ENCODE measurements around the gene HMCN1.

The HMCN1 gene

DNA sequence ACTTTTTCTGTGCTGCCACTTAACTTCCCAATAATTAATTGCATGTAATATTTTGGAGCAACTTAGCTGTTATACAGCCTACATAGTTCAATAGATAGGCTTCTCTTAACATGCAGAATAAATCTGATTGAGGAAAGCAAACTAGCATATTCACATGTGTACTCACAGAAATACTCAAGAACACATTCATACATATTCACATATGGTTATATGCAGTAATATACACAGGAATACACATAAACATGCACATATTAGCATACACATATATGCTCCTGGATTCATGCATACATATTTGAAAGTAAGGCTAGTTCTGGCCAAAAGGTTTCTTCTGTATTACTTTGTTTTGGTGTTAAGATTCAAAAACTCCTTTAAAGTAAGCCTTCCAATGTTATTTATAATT lies 73.1 kb downstream of the HMCN1 start:
- Histone ChIP-seq H3K27ac (ENCODE audit: low read length) (no peak overlapping the region), H3K4me1 (ENCODE audit: control insufficient read depth in 1 of 2, insufficient read depth in 2 of 2, low read length in 2 of 2) (peaks cover 0 to 4% of the 10 kb centered on the region in 2 donors), H3K36me3 (ENCODE audit: control insufficient read depth in 1 of 2, insufficient read depth in 2 of 2, low read length in 2 of 2) (no peaks in the 10 kb centered on the region), H3K4me3 (ENCODE audit: low read depth in 1 of 2, low read length in 2 of 2) (no peak overlapping the region), H3K27me3 (ENCODE audit: low read depth, low read length) (no peaks in the 10 kb centered on the region), H3K9me3 (ENCODE audit: control insufficient read depth in 1 of 2, low read length in 2 of 2) (no peaks in the 10 kb centered on the region)

GRCh38 chr1:185808631-185809030 lies 74.4 kb downstream of the HMCN1 start:
- H3K36me3 ChIP-seq (ENCODE audit: control insufficient read depth in 1 of 2, insufficient read depth in 2 of 2, low read length in 2 of 2), result no peaks in the 10 kb centered on the region
- no peak overlapping the region for H3K27ac ChIP-seq (ENCODE audit: low read length)
- H3K4me1 ChIP-seq (ENCODE audit: control insufficient read depth in 1 of 2, insufficient read depth in 2 of 2, low read length in 2 of 2), result peaks cover 0 to 4% of the 10 kb centered on the region in 2 donors
- no peaks in the 10 kb centered on the region for H3K9me3 ChIP-seq (ENCODE audit: control insufficient read depth in 1 of 2, low read length in 2 of 2)
- H3K27me3 ChIP-seq (ENCODE audit: low read depth, low read length), result no peaks in the 10 kb centered on the region
- H3K4me3 ChIP-seq (ENCODE audit: low read depth in 1 of 2, low read length in 2 of 2), result no peak overlapping the region

GRCh38 chr1:185811073-185811709 lies 77.0 kb downstream of the HMCN1 start:
- Histone ChIP-seq H3K27me3 (ENCODE audit: low read depth, low read length) (no peaks in the 10 kb centered on the region), H3K4me3 (ENCODE audit: low read depth in 1 of 2, low read length in 2 of 2) (no peak overlapping the region)

DNA sequence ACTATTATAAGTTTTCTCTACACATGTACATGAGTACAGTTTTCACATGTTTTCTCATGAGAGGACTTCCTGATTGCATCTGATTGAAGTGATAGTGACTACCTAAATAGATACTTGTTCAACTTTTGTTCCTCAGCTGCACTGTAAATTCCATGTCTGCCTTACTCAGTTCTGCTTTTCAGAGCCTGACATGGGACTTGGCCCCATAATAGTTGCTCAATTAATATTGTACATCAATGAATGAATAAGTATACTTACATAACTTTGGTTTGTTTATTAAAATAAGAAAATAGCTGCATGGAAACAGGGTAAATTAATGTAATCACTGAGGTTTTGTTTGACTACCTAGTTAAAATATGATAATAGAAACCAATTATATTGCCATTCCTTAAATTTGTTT lies 78.7 kb downstream of the HMCN1 start:
- Histone ChIP-seq H3K36me3 (ENCODE audit: control insufficient read depth in 1 of 2, insufficient read depth in 2 of 2, low read length in 2 of 2) (no peaks in the 10 kb centered on the region), H3K4me3 (ENCODE audit: low read depth in 1 of 2, low read length in 2 of 2) (no peak overlapping the region), H3K27me3 (ENCODE audit: low read depth, low read length) (no peaks in the 10 kb centered on the region), H3K27ac (ENCODE audit: low read length) (no peak overlapping the region), H3K9me3 (ENCODE audit: control insufficient read depth in 1 of 2, low read length in 2 of 2) (no peaks in the 10 kb centered on the region), H3K4me1 (ENCODE audit: control insufficient read depth in 1 of 2, insufficient read depth in 2 of 2, low read length in 2 of 2) (peaks cover 0 to 4% of the 10 kb centered on the region in 2 donors)

More at GRCh38 chr1:185811073-185811709, 77.0 kb downstream of the HMCN1 start:
- no peaks in the 10 kb centered on the region for H3K9me3 ChIP-seq (ENCODE audit: control insufficient read depth in 1 of 2, low read length in 2 of 2)
- no peak overlapping the region for H3K27ac ChIP-seq (ENCODE audit: low read length)
- peaks cover 0 to 4% of the 10 kb centered on the region in 2 donors for H3K4me1 ChIP-seq (ENCODE audit: control insufficient read depth in 1 of 2, insufficient read depth in 2 of 2, low read length in 2 of 2)
- no peaks in the 10 kb centered on the region for H3K36me3 ChIP-seq (ENCODE audit: control insufficient read depth in 1 of 2, insufficient read depth in 2 of 2, low read length in 2 of 2)

GRCh38 chr1:185813401-185813979 lies 79.3 kb downstream of the HMCN1 start:
- no peak overlapping the region for H3K27ac ChIP-seq (ENCODE audit: low read length)
- H3K36me3 ChIP-seq (ENCODE audit: control insufficient read depth in 1 of 2, insufficient read depth in 2 of 2, low read length in 2 of 2), result no peaks in the 10 kb centered on the region
- H3K9me3 ChIP-seq (ENCODE audit: control insufficient read depth in 1 of 2, low read length in 2 of 2), result no peaks in the 10 kb centered on the region
- H3K4me3 ChIP-seq (ENCODE audit: low read depth in 1 of 2, low read length in 2 of 2), result no peak overlapping the region
- peaks cover 0 to 4% of the 10 kb centered on the region in 2 donors for H3K4me1 ChIP-seq (ENCODE audit: control insufficient read depth in 1 of 2, insufficient read depth in 2 of 2, low read length in 2 of 2)
- no peaks in the 10 kb centered on the region for H3K27me3 ChIP-seq (ENCODE audit: low read depth, low read length)

DNA sequence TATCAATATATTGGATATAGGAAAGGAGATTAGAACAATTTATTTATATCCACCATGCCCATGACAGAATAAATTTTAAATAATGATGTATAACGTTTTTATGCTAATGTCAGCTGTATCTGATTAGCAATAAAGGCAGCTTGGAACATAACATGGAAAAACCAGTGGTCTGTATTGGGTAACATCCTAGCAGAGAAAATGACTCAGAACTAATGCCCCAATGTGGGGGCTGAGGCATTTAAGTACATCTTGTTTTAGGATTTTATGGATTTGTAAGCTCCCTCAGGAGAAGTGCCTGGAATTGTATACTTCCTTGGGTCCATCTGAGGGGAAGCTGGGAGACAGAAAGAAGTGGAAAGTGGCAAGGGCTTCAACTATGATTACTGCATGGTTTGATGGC lies 82.3 kb downstream of the HMCN1 start:
- no peaks in the 10 kb centered on the region for H3K4me1 ChIP-seq (ENCODE audit: control insufficient read depth in 1 of 2, insufficient read depth in 2 of 2, low read length in 2 of 2)
- no peak overlapping the region for H3K4me3 ChIP-seq (ENCODE audit: low read depth in 1 of 2, low read length in 2 of 2)
- no peaks in the 10 kb centered on the region for H3K9me3 ChIP-seq (ENCODE audit: control insufficient read depth in 1 of 2, low read length in 2 of 2)
- H3K27ac ChIP-seq (ENCODE audit: low read length), result no peak overlapping the region
- no peaks in the 10 kb centered on the region for H3K36me3 ChIP-seq (ENCODE audit: control insufficient read depth in 1 of 2, insufficient read depth in 2 of 2, low read length in 2 of 2)
- no peaks in the 10 kb centered on the region for H3K27me3 ChIP-seq (ENCODE audit: low read depth, low read length)

DNA sequence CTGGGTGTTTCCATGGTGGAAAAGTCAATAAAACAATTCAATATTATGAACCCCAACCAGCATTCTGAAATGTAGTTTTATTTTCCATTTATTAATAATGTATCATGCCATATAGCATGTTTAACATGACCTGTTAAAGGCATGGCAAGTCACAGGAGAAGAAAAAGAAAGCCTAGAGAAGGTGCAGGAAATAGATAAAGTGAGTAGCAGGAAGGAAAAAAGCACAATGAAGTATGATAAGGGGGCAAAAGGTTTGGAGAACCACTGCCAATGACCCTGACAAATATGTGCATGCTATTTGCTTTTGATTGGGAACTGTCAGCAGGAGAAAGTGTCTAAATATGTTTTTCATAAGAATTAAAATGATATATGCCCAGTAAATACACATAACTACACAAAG lies 85.6 kb downstream of the HMCN1 start:
- Histone ChIP-seq H3K27ac (ENCODE audit: low read length) (no peak overlapping the region), H3K27me3 (ENCODE audit: low read depth, low read length) (no peaks in the 10 kb centered on the region), H3K4me1 (ENCODE audit: control insufficient read depth in 1 of 2, insufficient read depth in 2 of 2, low read length in 2 of 2) (peaks cover 0 to 6% of the 10 kb centered on the region in 2 donors), H3K9me3 (ENCODE audit: control insufficient read depth in 1 of 2, low read length in 2 of 2) (no peaks in the 10 kb centered on the region), H3K36me3 (ENCODE audit: control insufficient read depth in 1 of 2, insufficient read depth in 2 of 2, low read length in 2 of 2) (no peaks in the 10 kb centered on the region), H3K4me3 (ENCODE audit: low read depth in 1 of 2, low read length in 2 of 2) (no peak overlapping the region)

DNA sequence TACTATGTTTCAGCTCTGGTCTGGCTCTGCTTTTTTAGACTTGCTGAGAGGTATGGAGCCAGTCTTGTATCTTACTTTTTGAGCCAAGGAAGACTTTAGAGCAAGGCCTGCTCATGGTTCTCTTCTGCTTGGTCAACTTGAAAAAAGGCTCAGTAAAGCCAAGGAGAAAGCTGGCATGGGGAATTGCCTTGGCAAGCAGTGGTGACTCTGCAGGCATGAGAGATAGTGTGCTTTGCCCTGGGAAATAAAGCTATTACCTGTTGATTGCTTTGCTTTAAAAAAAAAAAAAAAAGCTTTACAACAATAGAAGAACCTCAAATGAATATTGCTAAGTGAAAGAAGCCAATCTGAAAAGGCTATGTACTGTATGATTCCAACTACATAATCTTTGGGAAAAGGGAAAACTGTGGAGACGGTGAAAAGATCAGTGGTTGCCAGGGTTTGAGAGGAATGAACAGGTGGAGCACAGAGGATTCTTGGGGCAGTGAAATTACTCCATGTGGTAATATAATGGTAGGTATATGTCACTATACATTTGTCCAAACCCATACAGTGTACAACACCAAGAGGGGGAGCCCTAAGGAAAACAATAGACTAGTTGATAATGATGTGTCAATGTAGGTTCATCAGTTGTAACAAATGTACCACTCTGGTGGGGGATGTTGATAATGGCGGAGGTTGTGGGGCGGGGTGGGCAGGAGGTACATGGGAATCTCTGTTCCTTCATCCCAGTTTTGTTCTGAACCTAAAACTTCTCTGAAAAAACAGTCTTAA lies 87.6 kb downstream of the HMCN1 start:
- Histone ChIP-seq H3K9me3 (ENCODE audit: control insufficient read depth in 1 of 2, low read length in 2 of 2) (no peaks in the 10 kb centered on the region), H3K36me3 (ENCODE audit: control insufficient read depth in 1 of 2, insufficient read depth in 2 of 2, low read length in 2 of 2) (no peaks in the 10 kb centered on the region), H3K27ac (ENCODE audit: low read length) (no peak overlapping the region), H3K27me3 (ENCODE audit: low read depth, low read length) (no peaks in the 10 kb centered on the region), H3K4me1 (ENCODE audit: control insufficient read depth in 1 of 2, insufficient read depth in 2 of 2, low read length in 2 of 2) (peaks cover 0 to 6% of the 10 kb centered on the region in 2 donors), H3K4me3 (ENCODE audit: low read depth in 1 of 2, low read length in 2 of 2) (no peak overlapping the region)

DNA sequence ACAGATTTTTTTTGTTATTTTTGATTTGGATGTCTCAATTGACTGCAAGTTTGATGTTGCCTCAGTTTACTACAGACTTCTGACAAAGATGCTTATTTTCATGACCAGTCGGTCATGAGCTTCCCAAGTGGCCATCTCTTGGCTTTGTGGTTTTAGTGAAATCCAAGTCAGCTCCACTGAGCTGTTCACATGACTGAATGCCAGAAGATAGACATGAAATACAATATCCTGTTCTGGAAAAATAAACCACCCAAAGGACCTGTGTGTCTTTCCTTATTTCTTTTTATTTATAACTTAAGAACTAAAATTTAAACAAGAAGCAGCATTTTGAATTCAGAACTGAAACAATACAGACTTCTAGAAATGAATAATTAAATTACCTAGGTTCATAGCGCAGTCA lies 89.3 kb downstream of the HMCN1 start:
- no peak overlapping the region for H3K27ac ChIP-seq (ENCODE audit: low read length)
- no peaks in the 10 kb centered on the region for H3K9me3 ChIP-seq (ENCODE audit: control insufficient read depth in 1 of 2, low read length in 2 of 2)
- H3K4me1 ChIP-seq (ENCODE audit: control insufficient read depth in 1 of 2, insufficient read depth in 2 of 2, low read length in 2 of 2), result peaks cover 0 to 6% of the 10 kb centered on the region in 2 donors
- H3K36me3 ChIP-seq (ENCODE audit: control insufficient read depth in 1 of 2, insufficient read depth in 2 of 2, low read length in 2 of 2), result no peaks in the 10 kb centered on the region
- no peaks in the 10 kb centered on the region for H3K27me3 ChIP-seq (ENCODE audit: low read depth, low read length)
- no peak overlapping the region for H3K4me3 ChIP-seq (ENCODE audit: low read depth in 1 of 2, low read length in 2 of 2)

DNA sequence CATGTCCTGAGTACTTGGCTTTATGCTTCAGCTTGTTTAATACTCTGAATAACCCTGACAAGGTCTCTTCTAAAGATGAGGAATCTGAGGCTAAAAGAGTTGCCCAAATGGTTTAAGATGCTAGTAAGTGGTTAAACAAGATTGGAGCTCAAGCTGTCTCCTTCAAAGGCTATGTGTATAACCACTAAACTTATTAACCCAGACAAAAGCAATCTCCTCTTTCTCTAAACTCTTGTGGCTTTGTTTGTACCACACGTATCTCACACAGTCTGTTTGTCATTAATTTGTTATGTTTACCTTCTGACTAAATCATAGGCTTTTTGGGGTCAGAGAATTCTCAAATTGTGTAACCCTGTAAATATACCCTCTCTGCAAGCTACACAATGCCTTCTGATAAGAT lies 89.9 kb downstream of the HMCN1 start:
- H3K9me3 ChIP-seq (ENCODE audit: control insufficient read depth in 1 of 2, low read length in 2 of 2), result no peaks in the 10 kb centered on the region
- H3K4me1 ChIP-seq (ENCODE audit: control insufficient read depth in 1 of 2, insufficient read depth in 2 of 2, low read length in 2 of 2), result peaks cover 0 to 6% of the 10 kb centered on the region in 2 donors
- no peak overlapping the region for H3K4me3 ChIP-seq (ENCODE audit: low read depth in 1 of 2, low read length in 2 of 2)
- H3K27me3 ChIP-seq (ENCODE audit: low read depth, low read length), result no peaks in the 10 kb centered on the region
- no peak overlapping the region for H3K27ac ChIP-seq (ENCODE audit: low read length)
- no peaks in the 10 kb centered on the region for H3K36me3 ChIP-seq (ENCODE audit: control insufficient read depth in 1 of 2, insufficient read depth in 2 of 2, low read length in 2 of 2)

DNA sequence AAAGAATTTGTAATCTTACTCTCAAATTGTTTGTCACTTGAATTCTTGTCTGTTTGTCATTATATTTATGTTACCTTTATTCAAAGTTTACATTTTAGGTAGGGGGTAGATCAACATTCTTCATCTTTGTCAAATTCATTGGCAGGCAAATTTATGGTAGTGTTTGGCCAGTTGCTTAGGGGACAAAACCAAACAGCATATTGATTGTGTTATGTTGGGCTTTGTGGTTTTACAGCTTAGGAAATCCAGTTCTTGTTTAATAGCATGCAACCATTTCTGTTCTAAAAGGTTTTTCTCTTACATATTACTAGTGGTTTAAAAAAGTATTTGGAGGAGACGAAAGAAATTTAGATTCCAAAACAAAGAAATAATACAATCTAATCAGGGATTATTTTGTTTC lies 91.4 kb downstream of the HMCN1 start:
- peaks cover 0 to 6% of the 10 kb centered on the region in 2 donors for H3K4me1 ChIP-seq (ENCODE audit: control insufficient read depth in 1 of 2, insufficient read depth in 2 of 2, low read length in 2 of 2)
- no peaks in the 10 kb centered on the region for H3K9me3 ChIP-seq (ENCODE audit: control insufficient read depth in 1 of 2, low read length in 2 of 2)
- no peaks in the 10 kb centered on the region for H3K36me3 ChIP-seq (ENCODE audit: control insufficient read depth in 1 of 2, insufficient read depth in 2 of 2, low read length in 2 of 2)
- H3K27me3 ChIP-seq (ENCODE audit: low read depth, low read length), result no peaks in the 10 kb centered on the region
- H3K4me3 ChIP-seq (ENCODE audit: low read depth in 1 of 2, low read length in 2 of 2), result no peak overlapping the region
- H3K27ac ChIP-seq (ENCODE audit: low read length), result no peak overlapping the region
